Suprapubic skin (tissue), 4 donors: Measurements from ENCODE around the gene NCBP1. TPM values are rescaled to one million over a fixed set of nuclear protein-coding genes. Genes with fewer than 3 reads are reported as not detected.

Experiments used
- DNase-seq, 2 donors: peaks; one replicate each; pipeline ENCODE4 v3.0.0-alpha.2; 2019; ENCODE audit warnings: low spot score in 2 of 2
- H3K27ac ChIP-seq: fragments of 200-600 bp; sonication (generic); one replicate; pipeline ENCODE4 v1.5.1; 2019
- H3K27me3 ChIP-seq: fragments of 200-600 bp; sonication (generic); one replicate; pipeline ENCODE4 v1.5.1; 2019
- H3K36me3 ChIP-seq: fragments of 200-600 bp; sonication (generic); one replicate; pipeline ENCODE4 v1.5.1; 2019
- H3K4me1 ChIP-seq: fragments of 200-600 bp; sonication (generic); one replicate; pipeline ENCODE4 v1.5.1; 2019
- H3K4me3 ChIP-seq: fragments of 200-600 bp; sonication (generic); one replicate; pipeline ENCODE4 v1.5.1; 2019; ENCODE audit warnings: mild to moderate bottlenecking
- H3K9me3 ChIP-seq: fragments of 200-600 bp; sonication (generic); one replicate; pipeline ENCODE4 v1.5.1; 2019
- CTCF ChIP-seq, 2 donors: fragments of 200-600 bp in 1 of 2; fragments of 450-650 bp in 1 of 2; sonication (generic) in 1 of 2; IDR thresholded peaks; one replicate each; pipeline ENCODE4 v1.5.1; 2016 to 2019; ENCODE audit warnings: antibody characterized with exemption in 2 of 2, mild to moderate bottlenecking in 1 of 2, moderate library complexity in 1 of 2
- EP300 ChIP-seq: sonication (generic); formaldehyde crosslinking; IDR thresholded peaks from one replicate; pipeline ENCODE4 v1.6.1; 2017; ENCODE audit warnings: antibody characterized with exemption
- POLR2A ChIP-seq, 2 donors: fragments of 450-650 bp; IDR thresholded peaks; one replicate each; pipeline ENCODE4 v1.6.1; 2017; ENCODE audit warnings: antibody characterized with exemption in 2 of 2, mild to moderate bottlenecking in 2 of 2, moderate library complexity in 2 of 2
- POLR2AphosphoS5 ChIP-seq, 3 donors: sonication (generic); formaldehyde crosslinking; IDR thresholded peaks; one replicate each; pipeline ENCODE4 v1.6.1; 2017; ENCODE audit warnings: antibody characterized with exemption in 3 of 3
- WGBS: methylation state at CpG from one replicate; pipeline ENCODE4 v1.1.5; 2018; 5-methylcytosine and 5-hydroxymethylcytosine counted together
- total RNA-seq, 4 donors: library from RNA; depleted of rRNA; stranded (reverse); fragments of >200 nt; gene quantifications; one replicate each; pipeline ENCODE4 v1.1.0, GENCODE V29; 2016

NCBP1 gene
- total RNA-seq, 4 donors from 2014 or later, result 13.6 to 43.9 (median 16.3) TPM

- WGBS, result 64% methylated on average over 3 of the region's 3 CpGs
- no peak for TF ChIP-seq POLR2A (IDR thresholded peaks at IDR 0.05)
- TF ChIP-seq EP300, result no peak
- DNase-seq, result no peak
- Histone ChIP-seq H3K4me1 (no peaks in the 10 kb centered on the region), H3K27ac (no peak overlapping the region), H3K9me3 (no peaks in the 10 kb centered on the region), H3K36me3 (peaks cover 86% of the 10 kb centered on the region), H3K4me3 (no peak overlapping the region), H3K27me3 (no peaks in the 10 kb centered on the region)
Observed at GRCh38 chr9:97673922-97674321, 40.3 kb downstream of the NCBP1 start.

GRCh38 chr9:97675655-97676054, 42.0 kb downstream of the NCBP1 start:
- peaks cover 76% of the 10 kb centered on the region for H3K36me3 ChIP-seq
- no peak overlapping the region for H3K27ac ChIP-seq
- no peak overlapping the region for H3K4me3 ChIP-seq
- TF ChIP-seq CTCF (IDR thresholded peaks at IDR 0.05) (no peak), POLR2A (IDR thresholded peaks at IDR 0.05) (no peak), EP300 (no peak), POLR2AphosphoS5 (IDR thresholded peaks at IDR 0.05) (no peak)
- 71% methylated on average over 3 of the region's 3 CpGs for WGBS
- H3K4me1 ChIP-seq, result no peaks in the 10 kb centered on the region
- no peak for DNase-seq
- H3K9me3 ChIP-seq, result no peaks in the 10 kb centered on the region
- no peaks in the 10 kb centered on the region for H3K27me3 ChIP-seq

- H3K4me3 ChIP-seq, result no peak overlapping the region
- no peaks in the 10 kb centered on the region for H3K4me1 ChIP-seq
- no peaks in the 10 kb centered on the region for H3K9me3 ChIP-seq
- peaks cover 76% of the 10 kb centered on the region for H3K36me3 ChIP-seq
- DNase-seq, result no peak
- no peaks in the 10 kb centered on the region for H3K27me3 ChIP-seq
- WGBS, result 94% methylated on average over 1 of the region's 1 CpG
- TF ChIP-seq POLR2AphosphoS5 (IDR thresholded peaks at IDR 0.05) (no peak), EP300 (no peak), POLR2A (IDR thresholded peaks at IDR 0.05) (no peak), CTCF (IDR thresholded peaks at IDR 0.05) (no peak)
- H3K27ac ChIP-seq, result no peak overlapping the region
Observed at GRCh38 chr9:97682242-97682641, 48.6 kb downstream of the NCBP1 start.

- WGBS, result 92% methylated on average over 1 of the region's 1 CpG
- H3K27ac ChIP-seq, result no peak overlapping the region
- H3K4me3 ChIP-seq, result no peak overlapping the region
- peaks cover 3% of the 10 kb centered on the region for H3K4me1 ChIP-seq
- TF ChIP-seq POLR2A (IDR thresholded peaks at IDR 0.05) (no peak), EP300 (no peak)
- no peaks in the 10 kb centered on the region for H3K9me3 ChIP-seq
- no peak for DNase-seq
- no peaks in the 10 kb centered on the region for H3K27me3 ChIP-seq
- peaks cover 73% of the 10 kb centered on the region for H3K36me3 ChIP-seq
Observed at GRCh38 chr9:97688654-97689053, 55.0 kb downstream of the NCBP1 start.

- H3K27ac ChIP-seq, result no peak overlapping the region
- H3K27me3 ChIP-seq, result no peaks in the 10 kb centered on the region
- peaks cover 9% of the 10 kb centered on the region for H3K4me1 ChIP-seq
- no peak for TF ChIP-seq POLR2AphosphoS5 (IDR thresholded peaks at IDR 0.05)
- TF ChIP-seq POLR2A (IDR thresholded peaks at IDR 0.05), result no peak
- TF ChIP-seq CTCF (IDR thresholded peaks at IDR 0.05), result no peak
- TF ChIP-seq EP300, result no peak
- peaks cover 64% of the 10 kb centered on the region for H3K36me3 ChIP-seq
- H3K4me3 ChIP-seq, result no peak overlapping the region
- no peaks in the 10 kb centered on the region for H3K9me3 ChIP-seq
- DNase-seq, result no peak
- 57% methylated on average over 4 of the region's 4 CpGs for WGBS
Observed at GRCh38 chr9:97689401-97690180, 56.0 kb downstream of the NCBP1 start.

- TF ChIP-seq POLR2A (IDR thresholded peaks at IDR 0.05), result no peak
- no peak for TF ChIP-seq CTCF (IDR thresholded peaks at IDR 0.05)
- TF ChIP-seq POLR2AphosphoS5 (IDR thresholded peaks at IDR 0.05), result no peak
- no peak for TF ChIP-seq EP300
- peaks cover 36% of the 10 kb centered on the region for H3K4me1 ChIP-seq
- H3K4me3 ChIP-seq, result no peak overlapping the region
- 79% methylated on average over 7 of the region's 7 CpGs for WGBS
- H3K36me3 ChIP-seq, result peaks cover 24% of the 10 kb centered on the region
- no peaks in the 10 kb centered on the region for H3K27me3 ChIP-seq
- no peak overlapping the region for H3K27ac ChIP-seq
- no peaks in the 10 kb centered on the region for H3K9me3 ChIP-seq
- no peak for DNase-seq
Observed at GRCh38 chr9:97694769-97695168, 61.1 kb downstream of the NCBP1 start.
